Kidney tubule cell (primary cell): ENCODE results near the gene RTRAF.

Source experiments
- DNase-seq: peaks from one replicate; pipeline ENCODE4 v3.0.0-alpha.2; 2018; ENCODE audit warnings: low spot score

Gene RTRAF

GRCh38 chr14:51989293-51990234, at the start of gene RTRAF:
Gene RTRAF (plus strand): TSS chr14:51989546. CDS start chr14:51989640, 94 bp downstream.
- DNase-seq = peak; percentile 94

GRCh38 chr14:51939755-51940301, 49.5 kb upstream of the RTRAF start:
- no peak for DNase-seq

GRCh38 chr14:51942971-51943370, 46.4 kb upstream of the RTRAF start:
- DNase-seq = no peak

GRCh38 chr14:51950007-51950406, 39.3 kb upstream of the RTRAF start:
- no peak for DNase-seq

- DNase-seq = no peak
Measured at GRCh38 chr14:51951656-51952055, 37.7 kb upstream of the RTRAF start.

- DNase-seq = no peak
Measured at GRCh38 chr14:51954031-51954430, 35.3 kb upstream of the RTRAF start.

- no peak for DNase-seq
Measured at GRCh38 chr14:51954657-51955056, 34.7 kb upstream of the RTRAF start.

GRCh38 chr14:51957950-51958349, 31.4 kb upstream of the RTRAF start:
- DNase-seq = no peak

- no peak for DNase-seq
Measured at GRCh38 chr14:51959928-51960327, 29.4 kb upstream of the RTRAF start.

- no peak for DNase-seq
Measured at GRCh38 chr14:51960866-51961265, 28.5 kb upstream of the RTRAF start.

GRCh38 chr14:51962711-51963110, 26.6 kb upstream of the RTRAF start:
- peak; percentile 29 for DNase-seq

GRCh38 chr14:51963286-51963685, 26.1 kb upstream of the RTRAF start:
- DNase-seq = no peak

- no peak for DNase-seq
Measured at GRCh38 chr14:51967521-51967920, 21.8 kb upstream of the RTRAF start.

- DNase-seq = no peak
Measured at GRCh38 chr14:51969852-51970540, 19.4 kb upstream of the RTRAF start.

GRCh38 chr14:51972566-51972965, 16.8 kb upstream of the RTRAF start:
- no peak for DNase-seq

GRCh38 chr14:51977075-51977474, 12.3 kb upstream of the RTRAF start:
- DNase-seq = no peak

- DNase-seq = no peak
Measured at GRCh38 chr14:51978681-51979085, 10.7 kb upstream of the RTRAF start.

GRCh38 chr14:51979088-51979709, 10.1 kb upstream of the RTRAF start:
- DNase-seq = peak; percentile 73

GRCh38 chr14:51981218-51981854, 8.0 kb upstream of the RTRAF start:
- no peak for DNase-seq

- DNase-seq = no peak
Measured at GRCh38 chr14:51988221-51988620, 1.1 kb upstream of the RTRAF start.

GRCh38 chr14:51990488-51990887, 1.1 kb downstream of the RTRAF start:
- DNase-seq = no peak
